ENCODE data around the gene DCTN5.
"Not testable (repeated sequence)": the region's sequence is repeated elsewhere in the genome, so short reads cannot be mapped to it uniquely, and the experiment has no call there.

The DCTN5 gene

DNA sequence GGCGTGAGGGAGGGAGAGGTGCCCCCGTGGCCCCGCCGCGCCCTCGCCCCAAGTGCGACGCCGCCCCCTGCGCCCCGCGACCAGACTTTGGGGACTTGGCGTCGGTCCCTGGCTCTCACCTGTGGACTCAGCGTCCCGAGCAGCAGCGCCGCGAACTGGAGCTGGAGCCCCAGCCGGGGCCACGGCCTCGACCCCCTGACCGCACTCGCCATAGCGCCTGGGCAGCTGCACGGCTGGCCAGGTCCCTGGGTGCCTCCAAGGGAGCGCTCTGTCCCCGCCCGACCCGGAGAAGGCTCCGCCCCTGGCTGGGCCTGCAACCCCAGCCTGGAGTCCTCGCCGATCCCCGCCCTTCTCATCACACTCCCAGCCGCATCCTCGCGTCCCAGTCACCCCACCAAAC is 71.7 kb downstream of the DCTN5 start, which contains the start of gene ERN2:
Gene ERN2, minus strand, starts transcription at position 247 of the 400 bp plus-strand sequence. Its CDS starts 35 bp downstream, at position 212.
- Histone ChIP-seq H3K9me3 (ENCODE audit: control insufficient read depth, low read depth, low read length) (no peaks in the 10 kb centered on the region), H3K27ac (ENCODE audit: low read length) (no peak within 1 kb of the TSS), H3K4me3 (ENCODE audit: low read length) (peak within 1 kb of the TSS; percentile 29), H3K27me3 (ENCODE audit: control insufficient read depth, insufficient read depth, low read length) (peaks cover 8% of the 10 kb centered on the region), H3K9ac (ENCODE audit: low read length) (no peak within 1 kb of the TSS), H3K36me3 (ENCODE audit: control insufficient read depth, low read depth, low read length) (no peaks in the 10 kb centered on the region), H3K4me1 (ENCODE audit: control insufficient read depth, low read depth, low read length) (no peaks in the 10 kb centered on the region)

- H3K4me3 ChIP-seq (ENCODE audit: low read length), result no peak overlapping the region
- no peaks in the 10 kb centered on the region for H3K4me1 ChIP-seq (ENCODE audit: control insufficient read depth, low read depth, low read length)
- H3K36me3 ChIP-seq (ENCODE audit: control insufficient read depth, low read depth, low read length), result no peaks in the 10 kb centered on the region
- no peak overlapping the region for H3K27ac ChIP-seq (ENCODE audit: low read length)
- peaks cover 8% of the 10 kb centered on the region for H3K27me3 ChIP-seq (ENCODE audit: control insufficient read depth, insufficient read depth, low read length)
- no peaks in the 10 kb centered on the region for H3K9me3 ChIP-seq (ENCODE audit: control insufficient read depth, low read depth, low read length)
- no peak overlapping the region for H3K9ac ChIP-seq (ENCODE audit: low read length)
Observed at GRCh38 chr16:23716484-23716883, 75.2 kb downstream of the DCTN5 start.

DNA sequence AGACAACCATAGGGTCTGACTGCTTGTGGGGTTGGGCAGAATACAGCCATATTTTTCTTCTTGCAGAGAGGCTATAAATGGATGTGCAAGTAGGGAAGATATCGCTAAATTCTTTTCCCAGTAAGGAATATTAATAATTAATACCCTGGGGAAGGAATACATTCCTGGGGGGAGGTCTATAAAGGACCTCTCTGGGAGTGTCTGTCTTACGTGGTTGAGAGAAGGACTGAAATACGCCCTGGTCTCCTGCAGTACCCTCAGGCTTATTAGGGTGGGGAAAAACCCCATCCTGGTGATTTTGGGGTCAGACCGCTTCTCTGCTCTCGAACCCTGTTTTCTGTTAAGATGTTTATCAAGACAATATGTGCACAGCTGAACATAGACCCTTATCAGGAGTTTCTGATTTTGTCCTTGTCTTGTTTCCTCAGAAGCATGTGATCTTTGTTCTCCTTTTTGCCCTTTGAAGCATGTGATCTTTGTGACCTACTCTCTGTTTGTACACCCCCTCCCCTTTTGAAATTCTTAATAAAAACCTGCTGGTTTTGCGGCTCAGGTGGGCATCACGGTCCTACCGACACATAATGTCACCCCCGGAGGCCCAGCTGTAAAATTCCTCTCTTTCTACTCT is 81.5 kb downstream of the DCTN5 start:
- H3K9me3 ChIP-seq (ENCODE audit: control insufficient read depth, low read depth, low read length); H3K4me3 ChIP-seq (ENCODE audit: low read length); H3K4me1 ChIP-seq (ENCODE audit: control insufficient read depth, low read depth, low read length); H3K27me3 ChIP-seq (ENCODE audit: control insufficient read depth, insufficient read depth, low read length); H3K9ac ChIP-seq (ENCODE audit: low read length); H3K36me3 ChIP-seq (ENCODE audit: control insufficient read depth, low read depth, low read length); H3K27ac ChIP-seq (ENCODE audit: low read length): not testable (repeated sequence)

DNA sequence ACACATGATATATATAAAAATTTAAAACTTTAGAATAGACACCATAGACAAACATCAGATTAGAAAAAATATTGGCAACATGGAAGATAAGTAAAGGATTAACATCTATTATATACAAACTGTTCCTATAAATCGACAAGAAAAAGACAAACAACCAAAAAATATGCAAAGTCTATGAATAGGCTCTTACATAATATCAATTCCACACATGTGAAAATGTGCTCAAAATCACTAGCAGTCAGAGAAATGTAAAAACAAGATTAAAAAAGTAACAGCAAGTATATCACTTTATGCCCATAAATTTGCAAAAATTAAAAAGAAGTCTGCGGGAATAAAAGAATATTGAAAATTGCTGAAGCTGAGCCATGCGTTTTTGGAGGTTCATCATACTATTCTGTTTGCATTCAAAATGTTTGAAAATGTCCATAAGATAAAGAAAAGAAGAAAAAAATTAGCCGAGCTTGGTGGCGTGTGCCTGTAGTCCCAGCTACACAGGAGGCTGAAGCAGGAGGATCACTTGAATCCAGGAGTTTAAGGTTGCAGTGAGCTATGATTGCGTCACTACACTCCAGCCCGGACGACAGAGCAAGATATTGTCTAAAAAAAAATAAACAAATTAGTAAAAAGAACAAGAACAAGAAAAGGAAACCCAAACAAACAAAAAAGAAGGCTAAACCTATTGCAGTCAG is 83.0 kb downstream of the DCTN5 start:
- no peak overlapping the region for H3K9ac ChIP-seq (ENCODE audit: low read length)

GRCh38 chr16:23724785-23725131 is 83.5 kb downstream of the DCTN5 start:
- Histone ChIP-seq H3K27ac (ENCODE audit: low read length) (no peak overlapping the region), H3K9ac (ENCODE audit: low read length) (no peak overlapping the region), H3K4me1 (ENCODE audit: control insufficient read depth, low read depth, low read length) (peaks cover 3% of the 10 kb centered on the region), H3K27me3 (ENCODE audit: control insufficient read depth, insufficient read depth, low read length) (no peaks in the 10 kb centered on the region), H3K9me3 (ENCODE audit: control insufficient read depth, low read depth, low read length) (no peaks in the 10 kb centered on the region), H3K36me3 (ENCODE audit: control insufficient read depth, low read depth, low read length) (no peaks in the 10 kb centered on the region), H3K4me3 (ENCODE audit: low read length) (no peak overlapping the region)

More for the DNA sequence above, 83.0 kb downstream of the DCTN5 start:
- Histone ChIP-seq H3K4me1 (ENCODE audit: control insufficient read depth, low read depth, low read length) (no peaks in the 10 kb centered on the region), H3K36me3 (ENCODE audit: control insufficient read depth, low read depth, low read length) (no peaks in the 10 kb centered on the region), H3K9me3 (ENCODE audit: control insufficient read depth, low read depth, low read length) (no peaks in the 10 kb centered on the region), H3K4me3 (ENCODE audit: low read length) (no peak overlapping the region), H3K27ac (ENCODE audit: low read length) (no peak overlapping the region), H3K27me3 (ENCODE audit: control insufficient read depth, insufficient read depth, low read length) (no peaks in the 10 kb centered on the region)

DNA sequence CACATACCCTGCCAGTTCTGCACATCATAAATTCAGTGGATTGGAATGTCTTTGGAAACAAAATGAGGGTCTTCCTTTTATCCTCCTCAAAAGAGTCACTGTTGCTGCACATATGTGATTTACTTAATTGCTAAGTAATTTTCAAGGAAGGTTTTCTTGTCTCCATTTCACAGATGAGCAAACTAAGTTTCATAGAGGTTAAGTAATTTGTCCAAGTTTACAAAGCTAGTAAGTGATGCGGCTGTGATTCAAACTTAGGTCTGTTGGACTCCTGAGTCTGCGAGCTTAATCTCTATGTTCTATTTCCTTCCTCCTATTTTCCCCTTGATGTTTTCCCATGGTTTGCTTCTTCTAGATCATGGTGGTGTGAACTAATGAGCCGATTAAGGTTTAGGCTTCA is 85.4 kb downstream of the DCTN5 start:
- Histone ChIP-seq H3K27me3 (ENCODE audit: control insufficient read depth, insufficient read depth, low read length) (no peaks in the 10 kb centered on the region), H3K36me3 (ENCODE audit: control insufficient read depth, low read depth, low read length) (no peaks in the 10 kb centered on the region), H3K9ac (ENCODE audit: low read length) (no peak overlapping the region), H3K9me3 (ENCODE audit: control insufficient read depth, low read depth, low read length) (no peaks in the 10 kb centered on the region), H3K4me3 (ENCODE audit: low read length) (no peak overlapping the region), H3K27ac (ENCODE audit: low read length) (no peak overlapping the region), H3K4me1 (ENCODE audit: control insufficient read depth, low read depth, low read length) (peaks cover 3% of the 10 kb centered on the region)
